GM12878 (cell line): ENCODE data around the gene MAP3K1. TPM values are rescaled to one million over a fixed set of nuclear protein-coding genes. Genes with fewer than 3 reads are reported as not detected.

Experiments used
- BCLAF1 ChIP-seq: fragments of 450-650 bp; IDR thresholded peaks from 2 replicates; pipeline ENCODE4 v1.6.1; 2017; ENCODE audit warnings: antibody characterized with exemption, mild to moderate bottlenecking, moderate library complexity
- E4F1 ChIP-seq: fragments of 450-650 bp; IDR thresholded peaks from 2 replicates; pipeline ENCODE4 v1.6.1; 2018; ENCODE audit warnings: borderline replicate concordance, mild to moderate bottlenecking; ENCODE audit not compliant: partially characterized antibody
- LARP7 ChIP-seq: fragments of 450-650 bp; IDR thresholded peaks from 2 replicates; pipeline ENCODE4 v1.6.1; 2017; ENCODE audit warnings: mild to moderate bottlenecking
- SREBF2 ChIP-seq: IDR thresholded peaks from 2 replicates; pipeline ENCODE4 v1.6.1; 2012; ENCODE audit warnings: mild to moderate bottlenecking, low read length
- polyA plus RNA-seq, 11 experiments: library from polyadenylated mRNA; depleted of rRNA in 4 of 11; unstranded in 6 of 11; stranded (reverse) in 5 of 11; fragments of >200 nt; fragmentation: Nextera tagmentation in 4 of 11; fragmentation: Illumina TruSeq in 1 of 11; extraction: Ambion mirVana in 4 of 11; extraction: Trizol in 1 of 11; gene quantifications; 1 replicate in 1 of 11; 2 replicates in 10 of 11; pipeline versions ENCODE4 v1.2.1 to v1.2.3, GENCODE V29; 2011 to 2016; ENCODE audit warnings: inconsistent platforms in 2 of 11, missing spikeins in 2 of 11, low read depth in 1 of 11
- total RNA-seq, 4 experiments: library from RNA; depleted of rRNA in 3 of 4; stranded (reverse); fragments of >200 nt in 3 of 4; fragmentation: Illumina TruSeq in 1 of 4; extraction: Trizol in 1 of 4; gene quantifications; 2 replicates each; pipeline versions ENCODE4 v1.2.1 to v1.2.3, GENCODE V29; 2013 to 2021
- TF ChIP-seq, protein P1 (sequence below), 3 experiments: IDR thresholded peaks in 2 of 3; conservative IDR thresholded peaks in 1 of 3; 2 replicates each; pipeline ENCODE4 v1.5.1; 2011; ENCODE audit warnings: low read depth in 3 of 3, low read length in 3 of 3, mild to moderate bottlenecking in 3 of 3, control low read depth in 2 of 3, moderate library complexity in 2 of 3, inconsistent platforms in 1 of 3, mixed read lengths in 1 of 3; ENCODE audit not compliant: control insufficient read depth in 2 of 3, insufficient read depth in 1 of 3; ENCODE audit errors: extremely low read depth in 1 of 3

MAP3K1 gene
- total and polyA plus RNA-seq, 10 of the 15 experiments (the other 5 are each of a cell fraction or from before 2014, with no cell fraction given) = 7.5 to 24.6 (median 12.6) TPM

DNA sequence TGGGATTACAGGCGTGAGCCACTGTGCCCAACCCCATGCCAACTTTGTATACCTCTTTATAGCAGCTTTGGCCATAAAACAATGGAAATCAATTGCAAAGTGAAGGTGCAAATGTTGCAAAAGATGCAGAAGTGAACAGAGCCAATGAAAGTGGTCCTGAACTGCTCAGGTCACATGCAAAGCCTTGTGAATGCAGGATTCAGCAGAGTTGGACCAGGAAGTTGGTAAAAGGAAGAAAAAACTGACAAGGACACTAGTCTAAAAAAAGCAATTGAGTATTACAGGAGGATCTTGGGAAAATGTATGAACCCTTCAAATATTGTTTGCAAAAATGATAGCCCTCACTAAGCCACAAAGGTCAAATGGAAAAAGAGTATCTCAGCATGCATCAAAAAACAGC, 4.5 kb upstream of the MAP3K1 start (continued):
- TF ChIP-seq BCLAF1 (no peak), SREBF2 (no peak), E4F1 (no peak), LARP7 (no peak)
- TF ChIP-seq, protein P1, sequence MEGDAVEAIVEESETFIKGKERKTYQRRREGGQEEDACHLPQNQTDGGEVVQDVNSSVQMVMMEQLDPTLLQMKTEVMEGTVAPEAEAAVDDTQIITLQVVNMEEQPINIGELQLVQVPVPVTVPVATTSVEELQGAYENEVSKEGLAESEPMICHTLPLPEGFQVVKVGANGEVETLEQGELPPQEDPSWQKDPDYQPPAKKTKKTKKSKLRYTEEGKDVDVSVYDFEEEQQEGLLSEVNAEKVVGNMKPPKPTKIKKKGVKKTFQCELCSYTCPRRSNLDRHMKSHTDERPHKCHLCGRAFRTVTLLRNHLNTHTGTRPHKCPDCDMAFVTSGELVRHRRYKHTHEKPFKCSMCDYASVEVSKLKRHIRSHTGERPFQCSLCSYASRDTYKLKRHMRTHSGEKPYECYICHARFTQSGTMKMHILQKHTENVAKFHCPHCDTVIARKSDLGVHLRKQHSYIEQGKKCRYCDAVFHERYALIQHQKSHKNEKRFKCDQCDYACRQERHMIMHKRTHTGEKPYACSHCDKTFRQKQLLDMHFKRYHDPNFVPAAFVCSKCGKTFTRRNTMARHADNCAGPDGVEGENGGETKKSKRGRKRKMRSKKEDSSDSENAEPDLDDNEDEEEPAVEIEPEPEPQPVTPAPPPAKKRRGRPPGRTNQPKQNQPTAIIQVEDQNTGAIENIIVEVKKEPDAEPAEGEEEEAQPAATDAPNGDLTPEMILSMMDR (IDR thresholded peaks at IDR 0.05 in 2 of 3, conservative IDR thresholded peaks at IDR 0.05 in 1 of 3; ENCODE audit: control insufficient read depth in 2 of 3, extremely low read depth in 1 of 3, insufficient read depth in 1 of 3, low read depth in 3 of 3, low read length in 3 of 3) = no peak
